Adipose tissue (tissue), 3 donors: ENCODE measurements around the gene HPS6. TPM values are rescaled to one million over a fixed set of nuclear protein-coding genes. Genes with fewer than 3 reads are reported as not detected.

Experiments used
- H3K27ac ChIP-seq: one replicate; pipeline ENCODE4 v1.5.1; 2013; ENCODE audit warnings: low read depth, low read length
- WGBS, 3 donors: extraction: QIAGEN DNeasy Blood & Tissue Kit; methylation state at CpG; one replicate each; pipeline ENCODE4 v1.1.7; 2013; 5-methylcytosine and 5-hydroxymethylcytosine counted together
- polyA plus RNA-seq, 3 donors: library from polyadenylated mRNA; stranded (reverse); fragments of 200-250 nt; gene quantifications; one replicate each; pipeline ENCODE4 v1.2.3, GENCODE V29; 2013
- donor health status: healthy with polysubstance abuse.
- donor health status: Bipolar disorder and iron deficiency.
- donor health status: healthy.

HPS6 gene
- polyA plus RNA-seq, 3 donors: 5.5 to 10.5 (median 9.1) TPM

DNA sequence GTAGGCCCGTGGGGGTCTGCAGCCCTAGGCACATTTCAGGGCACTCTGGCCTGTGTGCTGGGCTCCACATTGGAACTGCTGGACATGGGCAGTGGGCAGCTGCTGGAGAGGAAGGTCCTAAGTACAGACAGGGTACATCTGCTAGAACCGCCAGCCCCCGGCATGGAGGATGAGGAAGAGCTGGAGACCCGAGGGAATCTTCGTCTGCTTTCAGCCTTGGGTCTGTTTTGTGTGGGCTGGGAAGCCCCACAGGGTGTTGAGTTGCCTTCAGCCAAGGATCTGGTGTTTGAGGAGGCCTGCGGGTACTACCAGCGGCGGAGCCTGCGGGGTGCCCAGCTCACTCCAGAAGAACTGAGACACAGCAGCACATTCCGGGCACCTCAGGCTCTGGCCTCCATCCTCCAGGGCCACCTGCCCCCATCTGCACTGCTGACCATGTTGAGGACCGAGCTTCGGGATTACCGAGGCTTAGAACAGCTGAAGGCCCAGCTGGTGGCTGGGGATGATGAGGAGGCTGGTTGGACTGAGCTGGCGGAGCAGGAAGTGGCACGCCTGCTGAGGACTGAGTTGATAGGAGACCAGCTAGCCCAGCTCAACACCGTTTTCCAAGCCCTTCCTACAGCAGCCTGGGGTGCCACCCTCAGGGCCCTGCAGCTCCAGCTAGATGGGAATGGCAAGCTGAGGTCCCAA lies 1.4 kb downstream of the HPS6 start:
- 73 to 83% (median 80%) methylated on average over 15 to 16 of the region's 16 CpGs for WGBS, 3 donors
- no peak overlapping the region for H3K27ac ChIP-seq

DNA sequence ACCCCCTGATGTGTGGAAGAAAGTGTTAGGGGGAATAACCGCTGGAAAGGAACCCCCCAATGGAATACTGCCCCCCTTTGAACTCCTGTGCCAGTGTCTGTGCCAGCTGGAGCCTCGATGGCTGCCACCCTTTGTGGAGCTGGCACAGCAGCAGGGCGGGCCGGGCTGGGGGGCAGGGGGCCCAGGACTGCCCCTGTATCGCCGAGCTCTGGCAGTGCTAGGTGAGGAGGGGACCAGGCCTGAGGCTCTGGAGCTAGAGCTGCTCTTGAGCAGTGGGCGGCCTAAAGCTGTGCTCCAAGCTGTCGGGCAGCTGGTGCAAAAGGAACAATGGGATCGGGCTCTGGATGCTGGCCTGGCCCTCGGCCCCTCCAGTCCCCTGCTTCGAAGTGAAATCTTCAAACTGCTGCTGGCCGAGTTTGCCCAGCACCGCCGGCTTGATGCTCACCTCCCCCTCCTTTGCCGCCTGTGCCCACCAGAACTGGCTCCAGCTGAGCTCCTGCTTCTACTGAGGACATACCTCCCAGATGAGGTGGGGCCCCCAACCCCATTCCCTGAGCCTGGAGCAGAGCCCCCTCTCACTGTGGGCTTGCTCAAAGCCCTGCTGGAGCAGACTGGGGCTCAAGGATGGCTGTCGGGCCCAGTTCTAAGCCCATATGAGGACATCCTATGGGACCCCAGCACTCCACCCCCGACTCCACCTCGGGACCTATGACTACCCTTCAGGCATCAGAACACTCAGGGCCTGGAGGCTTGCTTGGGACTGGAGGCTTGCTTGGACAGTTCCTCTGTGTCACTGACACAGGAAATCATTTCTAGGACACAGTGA lies 2.2 kb downstream of the HPS6 start:
- WGBS, 3 donors: 84 to 91% (median 87%) methylated on average over 18 of the region's 18 CpGs
- H3K27ac ChIP-seq: no peak overlapping the region

DNA sequence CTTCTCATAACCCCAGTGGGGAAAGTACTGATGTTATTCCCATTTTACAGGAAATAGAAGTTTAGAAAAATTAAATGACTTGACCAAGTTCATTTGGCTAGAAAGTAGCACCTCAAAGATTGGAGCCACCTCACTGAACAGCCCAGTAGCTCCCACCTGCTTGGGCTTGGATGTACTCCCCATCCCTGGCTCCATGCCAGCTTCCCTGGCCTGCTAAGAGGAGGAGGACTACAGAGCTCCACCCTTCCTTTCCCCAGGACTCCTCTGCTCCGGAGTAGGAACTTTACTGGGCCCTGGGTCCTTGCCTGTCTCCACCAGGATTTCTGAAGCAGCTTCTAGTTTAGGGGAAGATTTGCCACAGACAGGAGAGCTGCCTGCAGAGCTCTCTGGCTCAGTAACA lies 3.1 kb downstream of the HPS6 start:
- H3K27ac ChIP-seq: no peak overlapping the region

DNA sequence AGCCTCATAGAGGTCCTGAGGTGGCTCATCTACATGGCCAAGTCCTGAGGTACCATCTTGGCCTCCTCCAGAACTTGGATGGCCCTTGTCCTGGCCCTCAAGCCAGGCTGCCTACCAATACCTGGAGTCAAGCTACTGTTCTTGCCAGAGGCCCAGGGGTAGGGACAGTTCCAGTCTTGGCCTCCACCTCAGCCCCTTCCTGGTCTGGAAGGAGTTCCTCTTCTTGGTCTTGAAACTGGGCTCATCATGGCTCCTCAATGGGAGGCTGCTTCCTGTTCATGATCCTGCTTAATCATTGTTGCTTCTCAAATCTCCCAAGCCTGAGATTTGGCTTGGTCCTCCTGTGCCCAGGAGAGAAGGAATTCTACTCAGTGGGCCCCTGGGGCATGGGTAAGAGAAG lies 3.9 kb downstream of the HPS6 start:
- no peak overlapping the region for H3K27ac ChIP-seq

More for the DNA sequence above, 3.1 kb downstream of the HPS6 start:
- 33% methylated on average over 1 of the region's 1 CpG for WGBS, 3 donors

DNA sequence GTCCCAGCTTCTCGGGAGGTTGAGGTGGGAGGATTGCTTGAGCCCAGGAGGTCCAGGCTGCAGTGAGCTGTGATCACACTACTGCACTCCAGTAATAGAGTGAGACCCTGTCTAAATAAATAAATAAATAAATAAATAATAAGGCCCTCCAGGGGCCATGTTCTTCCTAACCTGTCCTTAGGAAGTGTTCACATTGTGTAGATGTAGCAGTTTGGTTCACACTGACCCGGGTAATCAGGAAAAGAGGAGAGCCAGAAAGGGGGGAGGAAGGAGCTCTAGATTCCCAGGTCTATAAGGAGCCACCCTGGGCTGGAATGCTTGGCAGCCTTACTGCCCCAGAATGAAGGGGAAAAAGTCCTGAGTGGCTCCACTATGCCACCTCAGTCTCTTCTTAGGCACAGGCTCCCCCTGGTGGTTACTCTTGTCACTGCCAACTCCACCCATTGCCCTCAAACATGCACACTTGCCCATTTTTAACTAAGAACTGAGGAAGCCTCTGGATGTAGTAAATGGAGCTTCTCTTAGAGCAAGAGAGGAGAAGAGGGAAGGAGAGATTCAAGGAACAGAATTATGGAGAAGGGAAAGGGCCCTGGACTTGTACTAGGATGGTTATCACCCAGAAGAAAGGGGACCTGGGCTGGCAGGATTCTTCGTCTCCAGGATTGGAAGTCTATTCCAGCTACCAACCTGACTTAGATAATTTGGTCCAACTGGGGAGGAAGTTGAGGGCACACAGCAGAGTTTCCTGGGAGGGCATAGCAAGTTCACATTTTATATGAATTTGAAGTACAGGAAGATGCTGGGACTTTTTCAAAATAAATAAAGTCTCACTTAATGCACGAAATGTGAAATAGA lies 7.8 kb downstream of the HPS6 start:
- H3K27ac ChIP-seq: no peak overlapping the region
- WGBS, 3 donors: 82 to 84% (median 82%) methylated on average over 4 of the region's 4 CpGs

DNA sequence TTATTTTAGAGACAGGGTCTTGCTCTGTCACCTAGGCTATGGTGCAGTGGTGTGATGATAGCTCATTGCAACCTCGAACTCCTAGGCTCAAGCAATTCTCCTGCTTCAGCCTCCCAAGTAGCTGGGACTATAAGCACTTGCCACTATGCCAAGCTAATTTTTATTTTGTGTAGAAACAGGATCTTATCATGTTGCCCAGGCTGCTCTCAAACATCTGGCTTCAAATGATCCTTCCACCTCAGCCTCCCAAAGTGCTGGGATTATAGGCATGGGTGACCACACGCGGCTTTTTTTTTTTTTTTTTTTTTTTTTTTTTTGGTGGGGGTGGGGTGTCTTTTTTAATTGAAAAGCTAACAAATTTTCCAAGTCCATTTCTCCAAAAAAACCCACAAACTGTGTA lies 18.4 kb downstream of the HPS6 start:
- WGBS, 3 donors: 90 to 95% (median 94%) methylated on average over 3 of the region's 3 CpGs
- H3K27ac ChIP-seq: no peak overlapping the region

DNA sequence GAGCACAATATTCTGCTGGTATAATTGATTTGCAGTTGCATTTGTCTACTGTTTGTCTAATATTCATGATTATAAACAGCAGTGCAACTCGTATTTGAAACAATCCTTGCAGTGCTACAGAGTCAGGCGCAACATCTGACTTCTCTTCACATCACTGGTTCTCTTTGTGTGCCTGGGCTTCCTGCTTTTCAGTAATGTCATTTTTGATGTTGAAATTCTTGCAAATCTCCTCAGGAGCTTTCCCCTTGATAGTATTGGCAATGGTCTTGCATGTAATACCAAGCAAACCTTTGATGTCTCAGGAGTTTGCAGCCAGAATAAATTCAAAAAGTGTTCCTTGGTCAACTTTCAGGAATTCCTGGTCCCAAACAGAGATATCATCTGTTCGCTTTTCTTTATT lies 20.2 kb downstream of the HPS6 start:
- WGBS, 3 donors: 76 to 89% (median 78%) methylated on average over 3 of the region's 3 CpGs
- H3K27ac ChIP-seq: no peak overlapping the region

DNA sequence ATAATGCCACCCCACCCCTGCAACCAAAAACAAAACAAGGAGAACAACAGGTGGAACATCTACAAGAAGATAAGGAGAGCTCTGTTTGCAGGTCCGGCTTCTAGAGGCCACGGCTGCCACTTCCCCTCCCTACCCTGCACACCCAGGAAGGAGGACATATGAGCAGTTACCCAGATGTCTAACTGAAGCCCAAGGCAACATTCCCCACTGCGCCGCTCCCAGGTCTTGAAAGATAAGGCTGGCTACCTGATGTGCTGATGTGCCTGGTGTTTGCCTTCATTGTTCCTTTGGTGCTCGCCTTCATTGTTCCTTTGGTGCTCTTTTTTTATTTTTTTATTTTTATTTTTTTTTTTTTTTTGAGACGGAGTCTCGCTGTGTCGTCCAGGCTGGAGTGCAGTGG lies 21.0 kb downstream of the HPS6 start:
- H3K27ac ChIP-seq: no peak overlapping the region
- WGBS, 3 donors: 88 to 96% (median 93%) methylated on average over 8 of the region's 8 CpGs

DNA sequence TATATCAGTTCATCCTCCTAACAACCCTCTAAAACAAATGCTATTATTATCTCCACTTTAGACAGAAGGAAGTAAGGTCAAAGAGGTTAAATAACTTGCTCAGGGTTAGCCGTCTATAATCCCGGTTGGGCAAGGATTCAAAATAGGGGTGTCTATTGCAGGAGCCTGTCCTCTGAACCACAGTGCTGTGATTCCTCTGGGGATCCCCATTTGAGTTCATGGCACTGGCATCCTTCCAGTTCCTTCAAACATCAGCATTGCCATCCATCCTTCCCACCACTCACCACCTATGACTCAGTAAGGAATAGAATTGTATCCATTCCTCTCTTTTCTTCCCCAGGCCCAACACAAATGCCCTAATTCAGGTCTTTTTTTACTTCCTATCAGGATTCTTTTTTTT lies 25.6 kb downstream of the HPS6 start:
- H3K27ac ChIP-seq: no peak overlapping the region
- 47 to 78% (median 60%) methylated on average over 2 of the region's 2 CpGs for WGBS, 3 donors

DNA sequence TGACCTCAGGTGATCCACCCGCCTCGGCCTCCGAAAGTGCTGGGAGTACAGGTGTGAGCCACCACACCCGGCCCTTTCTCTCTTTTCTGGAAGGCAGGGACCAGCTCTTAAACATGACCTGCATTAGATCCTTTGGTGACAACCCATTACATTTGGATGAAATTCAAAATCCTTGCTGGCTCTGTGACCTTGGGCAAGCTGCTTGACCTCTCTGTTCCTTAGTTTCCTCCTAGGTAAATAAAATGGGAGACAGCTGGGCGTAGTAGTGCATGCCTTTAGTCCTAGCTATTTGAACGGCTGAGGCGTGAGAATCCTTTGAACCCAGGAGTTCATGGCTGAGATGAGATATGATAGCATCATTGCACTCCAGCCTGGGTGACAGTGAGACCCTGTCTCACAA lies 31.3 kb downstream of the HPS6 start:
- H3K27ac ChIP-seq: no peak overlapping the region
- 93 to 98% (median 97%) methylated on average over 7 of the region's 7 CpGs for WGBS, 3 donors

DNA sequence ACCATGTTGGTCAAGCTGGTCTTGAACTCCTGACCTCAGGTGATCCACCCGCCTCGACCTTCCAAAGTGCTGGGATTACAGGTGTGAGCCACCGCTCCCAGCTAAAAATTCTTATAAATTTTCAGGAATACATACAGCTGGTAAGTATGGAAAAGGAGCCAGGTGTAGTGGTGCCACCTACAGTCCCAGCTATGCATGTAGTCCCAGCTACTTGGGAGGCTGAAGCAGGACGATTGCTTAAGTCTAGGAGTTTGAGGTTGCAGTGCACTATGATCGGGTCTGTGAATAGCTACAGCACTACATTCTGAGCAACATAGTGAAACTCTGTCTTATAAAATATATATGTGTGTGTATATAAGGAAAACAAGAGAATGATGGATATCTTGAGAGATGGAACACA lies 36.0 kb downstream of the HPS6 start:
- WGBS, 3 donors: 82 to 86% (median 85%) methylated on average over 5 of the region's 5 CpGs
- H3K27ac ChIP-seq: no peak overlapping the region

DNA sequence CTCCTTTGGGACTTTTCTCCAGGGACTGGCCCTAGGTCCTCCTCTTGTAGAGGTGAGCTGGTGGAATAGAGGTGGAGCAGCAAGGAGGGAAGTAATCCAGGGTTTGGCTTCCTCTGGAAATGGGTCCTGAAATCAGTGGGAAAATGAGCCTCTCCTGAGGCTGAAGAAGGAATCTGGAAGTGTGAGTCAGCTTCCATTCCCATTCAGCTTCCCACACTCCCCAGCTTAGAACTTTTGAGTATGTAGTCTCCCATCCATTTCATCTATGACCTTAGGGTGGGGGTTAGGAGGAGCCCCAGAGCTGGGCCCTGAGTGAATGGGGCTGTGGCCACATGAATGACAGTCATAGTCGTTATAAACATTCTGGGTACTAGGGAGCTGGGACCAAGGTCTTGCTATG lies 37.3 kb downstream of the HPS6 start:
- WGBS, 3 donors: 63 to 71% (median 70%) methylated on average over 1 of the region's 1 CpG
- H3K27ac ChIP-seq: no peak overlapping the region

DNA sequence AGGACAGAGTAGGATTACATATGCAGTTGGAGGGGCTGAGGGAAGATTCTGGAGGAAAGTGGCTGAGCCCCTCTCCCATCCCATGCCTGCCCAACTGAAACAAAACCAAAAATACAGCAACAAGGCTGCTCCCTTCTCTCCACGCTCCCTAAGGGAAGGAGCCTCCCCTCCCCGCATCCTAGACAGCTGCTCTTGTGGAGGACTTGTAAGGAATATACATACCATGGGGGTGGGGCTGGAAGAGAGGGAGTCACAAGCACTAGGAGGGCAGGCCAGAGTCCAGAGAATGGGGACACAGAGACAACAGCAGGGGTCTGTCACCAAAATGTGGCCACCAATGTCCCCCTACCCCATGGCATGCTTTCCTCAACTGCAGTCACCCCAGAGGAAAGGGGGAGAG lies 41.8 kb downstream of the HPS6 start:
- no peak overlapping the region for H3K27ac ChIP-seq
- WGBS, 3 donors: 78 to 100% (median 85%) methylated on average over 2 of the region's 2 CpGs

DNA sequence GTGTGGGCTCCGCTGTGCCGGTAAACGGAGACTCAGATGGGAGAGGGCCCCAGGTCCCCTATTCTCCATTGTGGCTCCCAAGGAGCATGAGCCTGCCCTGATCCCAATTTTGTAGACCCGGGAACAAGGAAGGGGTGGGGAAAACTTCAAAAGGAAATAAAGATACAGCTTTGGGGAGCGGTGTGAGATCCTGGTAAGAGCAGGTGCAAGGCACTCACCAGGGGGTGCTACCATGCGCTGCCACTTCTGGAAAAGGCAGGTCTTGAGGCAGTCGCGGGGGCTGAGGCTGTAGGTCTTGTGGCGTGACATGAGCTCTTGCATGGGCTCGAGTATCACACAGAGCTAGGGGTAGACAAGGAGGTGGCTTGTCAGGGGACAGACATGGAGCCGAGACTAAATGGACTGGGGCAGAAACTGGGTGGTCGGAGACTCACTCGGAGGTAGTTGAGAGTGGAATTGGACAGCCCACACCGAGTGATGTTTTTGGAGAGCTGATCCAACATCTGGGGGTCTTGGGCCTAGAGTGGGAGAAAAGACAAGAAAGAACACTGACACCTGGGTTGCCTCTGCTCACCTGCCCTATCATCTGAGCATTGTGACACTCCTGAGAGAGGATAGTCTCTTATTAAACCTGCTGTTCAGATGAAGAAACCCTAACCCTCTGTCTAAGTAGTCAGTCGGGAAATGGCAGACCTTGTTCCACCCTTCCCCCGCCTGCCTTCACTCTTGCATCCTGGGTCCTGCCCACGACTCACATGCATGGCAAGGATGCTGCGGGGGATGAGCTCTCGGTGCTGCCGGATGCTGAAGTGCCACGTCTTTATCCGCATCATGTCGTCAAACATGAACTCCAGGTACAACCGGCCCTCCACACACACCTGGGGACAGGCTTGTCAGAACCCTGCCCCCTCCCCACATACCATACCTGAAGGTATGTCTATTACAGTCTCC lies 44.3 kb downstream of the HPS6 start:
- no peak overlapping the region for H3K27ac ChIP-seq
- WGBS, 3 donors: 90 to 92% (median 91%) methylated on average over 24 of the region's 24 CpGs

DNA sequence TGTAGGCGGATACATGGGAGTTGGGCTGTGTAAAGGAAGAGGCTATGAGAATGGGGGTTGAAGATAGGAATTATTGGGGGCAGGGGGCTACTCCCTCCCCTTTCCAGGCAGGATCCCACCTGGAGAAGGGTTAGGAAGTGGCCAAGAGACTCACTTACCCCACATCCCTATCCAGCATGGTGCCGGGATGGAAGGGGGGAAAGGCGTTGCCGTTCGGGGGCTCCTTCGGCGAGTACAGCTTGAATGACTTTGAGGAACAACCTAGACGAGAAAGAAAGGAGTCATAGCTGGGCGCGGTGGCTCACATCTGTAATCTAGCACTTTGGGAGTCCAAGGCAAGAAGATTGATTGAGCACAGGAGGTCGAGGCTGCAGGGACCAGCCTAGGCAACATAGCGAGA lies 46.1 kb downstream of the HPS6 start:
- 89 to 94% (median 93%) methylated on average over 12 of the region's 12 CpGs for WGBS, 3 donors
- H3K27ac ChIP-seq: no peak overlapping the region

DNA sequence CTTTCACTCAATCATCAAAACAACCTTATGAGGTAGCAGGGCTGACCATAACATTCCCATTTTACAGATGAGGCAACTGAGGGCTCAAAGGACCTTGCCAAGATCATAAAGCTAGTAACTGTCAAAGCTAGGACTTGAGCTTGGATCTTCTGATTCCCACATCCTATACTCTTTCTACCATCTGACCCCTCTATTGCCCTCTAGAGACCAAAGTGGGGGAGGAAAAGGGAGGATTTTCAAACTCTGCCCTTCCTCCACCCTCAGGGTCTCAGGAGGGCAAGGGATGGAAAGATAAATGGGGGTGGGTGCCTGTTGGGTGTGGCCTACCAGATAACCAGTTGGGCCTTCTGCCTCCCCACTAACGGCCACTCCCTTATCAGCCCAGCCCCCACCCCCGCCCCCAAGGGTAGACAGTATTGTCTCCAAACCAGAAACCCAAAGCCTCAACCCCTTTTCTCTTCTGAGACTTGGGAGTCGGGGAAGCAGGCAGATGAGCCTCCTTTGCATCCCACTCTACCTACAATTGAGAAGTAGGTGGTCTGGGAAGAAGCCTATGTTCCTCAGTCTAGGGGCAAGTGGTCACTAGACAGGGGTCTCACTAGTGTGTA lies 47.2 kb downstream of the HPS6 start:
- 56 to 58% (median 58%) methylated on average over 3 of the region's 3 CpGs for WGBS, 3 donors
- H3K27ac ChIP-seq: no peak overlapping the region

DNA sequence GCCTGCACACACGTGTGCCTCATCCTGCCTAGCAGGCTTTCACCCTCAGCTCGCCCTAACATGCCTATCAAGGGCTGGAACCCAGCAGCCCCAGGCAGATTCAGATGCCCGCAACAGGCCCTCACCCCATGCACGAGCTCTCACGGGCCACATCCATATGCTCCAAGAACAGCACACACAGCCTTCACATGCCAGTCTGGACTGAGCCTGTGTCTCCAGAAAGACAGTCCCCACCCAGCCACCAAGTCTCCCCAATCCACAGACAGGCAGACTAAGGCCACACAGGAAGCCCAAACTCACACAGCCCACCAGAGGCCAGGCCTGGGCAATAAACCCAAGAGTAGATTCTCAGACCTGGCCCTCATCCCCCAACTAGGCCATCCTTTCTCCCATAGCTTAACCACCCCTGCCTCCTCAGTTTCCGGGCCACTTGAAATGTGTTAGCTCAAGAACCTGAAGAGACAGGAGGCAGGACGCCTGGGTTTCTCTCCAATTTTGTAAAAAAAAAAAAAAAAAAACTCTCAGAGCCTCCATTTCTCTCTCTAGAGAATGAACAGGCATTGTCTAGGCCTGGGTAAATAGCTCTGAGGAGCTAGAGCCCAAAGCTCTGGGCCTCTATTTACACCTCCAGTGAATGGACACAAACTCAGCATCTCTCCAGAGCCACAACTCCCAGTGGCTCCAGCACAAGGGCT lies 48.3 kb downstream of the HPS6 start:
- 48 to 63% (median 56%) methylated on average over 7 of the region's 7 CpGs for WGBS, 3 donors
- H3K27ac ChIP-seq: no peak overlapping the region
